Muscle of back (tissue), 13 donors: ENCODE results near the gene ZBTB6. TPM values are rescaled to one million over a fixed set of nuclear protein-coding genes. Genes with fewer than 3 reads are reported as not detected.

ENCODE experiments used
- DNase-seq, 3 donors: peaks; one replicate each; pipeline versions ENCODE4 v3.0.0 to v3.0.0-alpha.2; 2013
- long read RNA-seq, 9 donors: transcript quantifications; one replicate each; lab custom pipeline, GENCODE V29; 2026
- polyA plus RNA-seq, 10 donors: library from polyadenylated mRNA; unstranded; fragments of 120-200 nt; gene quantifications; one replicate each; pipeline ENCODE4 v1.2.1, GENCODE V29; 2013; ENCODE audit not compliant: insufficient read length in 10 of 10

ZBTB6 gene
- polyA plus RNA-seq: 10 to 100 TPM in 9 of 10 donors, 1 to 10 TPM in 1; 9.1 to 13.7 (median 10.8) TPM
- long read RNA-seq, donor 1, full-length matches to known transcripts: 1 of 1 reads
- long read RNA-seq, donor 1, partial matches to known transcripts: 0 of 1 reads
- long read RNA-seq, donor 1, other reads (novel, unspliced or antisense): 0 of 1 reads
- long read RNA-seq, donor 2, full-length matches to known transcripts: 1 of 1 reads
- long read RNA-seq, donor 2, partial matches to known transcripts: 0 of 1 reads
- long read RNA-seq, donor 2, other reads (novel, unspliced or antisense): 0 of 1 reads
- long read RNA-seq, donor 3: 0 reads
- long read RNA-seq, donor 4, full-length matches to known transcripts: 1 of 1 reads
- long read RNA-seq, donor 4, partial matches to known transcripts: 0 of 1 reads
- long read RNA-seq, donor 4, other reads (novel, unspliced or antisense): 0 of 1 reads
- long read RNA-seq, donor 5, full-length matches to known transcripts: 4 of 4 reads
- long read RNA-seq, donor 5, partial matches to known transcripts: 0 of 4 reads
- long read RNA-seq, donor 5, other reads (novel, unspliced or antisense): 0 of 4 reads
- long read RNA-seq, donor 6, full-length matches to known transcripts: 2 of 2 reads
- long read RNA-seq, donor 6, partial matches to known transcripts: 0 of 2 reads
- long read RNA-seq, donor 6, other reads (novel, unspliced or antisense): 0 of 2 reads
- long read RNA-seq, donor 7, full-length matches to known transcripts: 2 of 2 reads
- long read RNA-seq, donor 7, partial matches to known transcripts: 0 of 2 reads
- long read RNA-seq, donor 7, other reads (novel, unspliced or antisense): 0 of 2 reads
- long read RNA-seq, donor 8, full-length matches to known transcripts: 3 of 3 reads
- long read RNA-seq, donor 8, partial matches to known transcripts: 0 of 3 reads
- long read RNA-seq, donor 8, other reads (novel, unspliced or antisense): 0 of 3 reads
- long read RNA-seq, donor 9, full-length matches to known transcripts: 1 of 1 reads
- long read RNA-seq, donor 9, partial matches to known transcripts: 0 of 1 reads
- long read RNA-seq, donor 9, other reads (novel, unspliced or antisense): 0 of 1 reads

GRCh38 chr9:122912964-122913673 is at the start of gene ZBTB6:
TSS of gene ZBTB6 (minus strand) at chr9:122913323. CDS start at chr9:122912072, 1,251 bp downstream.
- peak; percentile 86 to 94 (median 87) for DNase-seq

- no peak for DNase-seq
These were observed 48.0 kb upstream of the ZBTB6 start for GRCh38 chr9:122961139-122961538.

GRCh38 chr9:122955961-122956360 is 42.8 kb upstream of the ZBTB6 start:
- no peak for DNase-seq

- peak in 1 of 3 donors; percentile 11 for DNase-seq
These were observed 41.1 kb upstream of the ZBTB6 start for GRCh38 chr9:122954253-122954691.

- DNase-seq: no peak
These were observed 37.9 kb upstream of the ZBTB6 start for GRCh38 chr9:122951056-122951455.

- DNase-seq: no peak
These were observed 37.1 kb upstream of the ZBTB6 start for GRCh38 chr9:122950263-122950662.

GRCh38 chr9:122949696-122950095 is 36.6 kb upstream of the ZBTB6 start:
- no peak for DNase-seq

- no peak for DNase-seq
These were observed 35.2 kb upstream of the ZBTB6 start for GRCh38 chr9:122948313-122948712.

GRCh38 chr9:122946461-122947005 is 33.4 kb upstream of the ZBTB6 start:
- DNase-seq: no peak

GRCh38 chr9:122944960-122945888 is 32.1 kb upstream of the ZBTB6 start:
- no peak for DNase-seq

GRCh38 chr9:122941582-122942234 is 28.6 kb upstream of the ZBTB6 start:
- peak in 1 of 3 donors; percentile 23 for DNase-seq

- peak; percentile 99 for DNase-seq
These were observed 27.8 kb upstream of the ZBTB6 start, which contains the start of gene RABGAP1 for GRCh38 chr9:122940749-122941581. TSS of gene RABGAP1 (plus strand) at chr9:122941020. CDS start at chr9:122957060, 16,040 bp downstream.

GRCh38 chr9:122940454-122940748 is 27.3 kb upstream of the ZBTB6 start:
- no peak for DNase-seq

- DNase-seq: no peak
These were observed 26.5 kb upstream of the ZBTB6 start for GRCh38 chr9:122939601-122940000.

GRCh38 chr9:122936883-122937282 is 23.8 kb upstream of the ZBTB6 start:
- DNase-seq: no peak

- no peak for DNase-seq
These were observed 23.3 kb upstream of the ZBTB6 start for GRCh38 chr9:122936464-122936863.

- peak; percentile 92 to 97 (median 93) for DNase-seq
These were observed 18.4 kb upstream of the ZBTB6 start, which contains the start of gene ZBTB26 for GRCh38 chr9:122931226-122932121. TSS of gene ZBTB26 (minus strand) at chr9:122931512. CDS start at chr9:122919934, 11,578 bp downstream.
